Measurements from ENCODE around the gene NOL3.

The NOL3 gene

GRCh38 chr16:67191411-67191994 lies 21.2 kb downstream of the NOL3 start:
- DNase-seq: no peak
- no peaks in the 10 kb centered on the region for H3K27me3 ChIP-seq
- H3K27ac ChIP-seq: peak overlapping the region in 1 of 2 donors; percentile 75
- no peak for TF ChIP-seq CTCF (IDR thresholded peaks at IDR 0.05)
- H3K9me3 ChIP-seq: no peaks in the 10 kb centered on the region
- intact Hi-C loops (cut with DNase I; ENCODE audit: low total_unique reads): no loop called here
- peak overlapping the region; percentile 68 to 87 for H3K4me3 ChIP-seq
- peaks cover 12 to 28% (median 22%) of the 10 kb centered on the region in 4 donors for H3K4me1 ChIP-seq
- peaks cover 22 to 36% (median 30%) of the 10 kb centered on the region in 3 donors for H3K36me3 ChIP-seq

DNA sequence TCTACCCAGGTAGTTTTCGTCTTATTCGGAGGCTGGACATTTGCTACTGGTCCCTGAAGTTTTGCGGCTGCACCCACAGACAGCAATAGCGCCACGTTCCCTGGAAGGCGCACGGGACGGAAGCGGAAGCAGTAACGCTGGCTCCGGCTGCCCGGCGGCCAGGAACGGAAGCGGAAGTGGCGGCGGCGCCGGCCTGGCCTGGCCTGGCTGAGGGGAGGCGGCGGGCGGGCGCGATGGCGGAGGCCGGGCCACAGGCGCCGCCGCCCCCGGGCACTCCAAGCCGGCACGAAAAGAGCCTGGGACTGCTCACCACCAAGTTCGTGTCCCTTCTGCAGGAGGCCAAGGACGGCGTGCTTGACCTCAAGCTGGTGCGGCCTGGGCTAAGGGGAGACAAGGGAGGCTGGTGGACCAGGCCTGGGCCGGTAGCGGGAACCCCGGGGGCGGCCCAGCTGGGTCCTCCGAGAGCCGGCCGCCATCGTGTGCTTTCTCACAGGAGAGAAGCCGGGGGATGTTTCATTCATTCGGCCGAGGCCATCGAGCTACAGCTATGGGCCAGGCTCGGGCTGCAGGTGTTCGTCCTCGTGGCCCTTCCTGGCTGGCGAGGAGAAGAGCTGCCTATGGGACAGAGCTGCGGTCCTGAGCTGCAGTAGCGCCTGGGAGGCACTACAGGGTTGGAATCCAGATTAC lies 21.8 kb downstream of the NOL3 start, which contains the start of gene E2F4:
Gene E2F4 (plus strand): TSS at position 161 of the 687 bp plus-strand sequence. CDS start 73 bp downstream, at position 234.
- no peaks in the 10 kb centered on the region for H3K9me3 ChIP-seq
- H3K4me1 ChIP-seq: peaks cover 12 to 28% (median 22%) of the 10 kb centered on the region in 4 donors
- intact Hi-C loops (cut with DNase I; ENCODE audit: low total_unique reads): no loop called here
- H3K27ac ChIP-seq: peak within 1 kb of the TSS; percentile 66 to 75
- H3K36me3 ChIP-seq: peaks cover 28 to 42% (median 36%) of the 10 kb centered on the region in 3 donors
- H3K4me3 ChIP-seq: peak within 1 kb of the TSS; percentile 68 to 87
- no peak for TF ChIP-seq CTCF (IDR thresholded peaks at IDR 0.05)
- H3K27me3 ChIP-seq: no peaks in the 10 kb centered on the region
- DNase-seq: peak; percentile 88 to 94

GRCh38 chr16:67192781-67193361 lies 22.5 kb downstream of the NOL3 start:
- intact Hi-C loops (cut with DNase I; ENCODE audit: low total_unique reads): no loop called here
- peaks cover 36 to 50% (median 43%) of the 10 kb centered on the region in 3 donors for H3K36me3 ChIP-seq

GRCh38 chr16:67193536-67193935 lies 23.2 kb downstream of the NOL3 start:
- no peaks in the 10 kb centered on the region for H3K27me3 ChIP-seq
- H3K27ac ChIP-seq: peak overlapping the region in 1 of 2 donors; percentile 75
- intact Hi-C loops (cut with DNase I; ENCODE audit: low total_unique reads): no loop called here
- no peaks in the 10 kb centered on the region for H3K9me3 ChIP-seq
- peak overlapping the region; percentile 68 to 87 for H3K4me3 ChIP-seq
- no peak for DNase-seq
- peaks cover 41 to 56% (median 46%) of the 10 kb centered on the region in 3 donors for H3K36me3 ChIP-seq
- H3K4me1 ChIP-seq: peaks cover 12 to 35% (median 25%) of the 10 kb centered on the region in 4 donors
- no peak for TF ChIP-seq CTCF (IDR thresholded peaks at IDR 0.05)

More at GRCh38 chr16:67192781-67193361, 22.5 kb downstream of the NOL3 start:
- H3K4me3 ChIP-seq: peak overlapping the region; percentile 68 to 87
- no peaks in the 10 kb centered on the region for H3K27me3 ChIP-seq
- DNase-seq: no peak
- TF ChIP-seq CTCF (IDR thresholded peaks at IDR 0.05): no peak
- H3K27ac ChIP-seq: peak overlapping the region; percentile 66 to 75
- H3K4me1 ChIP-seq: peaks cover 12 to 29% (median 22%) of the 10 kb centered on the region in 4 donors
- no peaks in the 10 kb centered on the region for H3K9me3 ChIP-seq

DNA sequence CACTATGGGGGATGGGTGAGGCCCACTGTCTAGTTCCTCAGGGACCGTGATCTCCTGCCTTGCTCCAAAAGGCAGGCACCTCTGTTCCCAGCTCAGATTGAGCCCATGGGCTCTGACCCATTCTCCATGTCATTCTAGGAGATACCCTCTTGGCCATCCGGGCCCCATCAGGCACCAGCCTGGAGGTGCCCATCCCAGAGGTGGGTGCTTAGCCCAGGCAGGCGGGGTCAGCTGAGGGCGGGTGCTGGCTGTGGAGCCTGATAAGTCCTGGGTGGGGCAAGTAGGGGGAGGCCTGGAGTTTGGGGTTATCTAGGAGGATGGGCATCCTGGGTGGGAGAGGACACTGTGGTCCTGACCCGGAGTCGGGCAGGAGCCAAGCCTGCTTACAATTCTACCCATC lies 23.9 kb downstream of the NOL3 start:
- Histone ChIP-seq H3K4me1 (peaks cover 12 to 42% (median 25%) of the 10 kb centered on the region in 4 donors), H3K36me3 (peaks cover 41 to 57% (median 46%) of the 10 kb centered on the region in 3 donors), H3K4me3 (no peak overlapping the region), H3K27ac (no peak overlapping the region), H3K27me3 (no peaks in the 10 kb centered on the region), H3K9me3 (no peaks in the 10 kb centered on the region)
- intact Hi-C loops (cut with DNase I; ENCODE audit: low total_unique reads): no loop called here
- TF ChIP-seq CTCF (IDR thresholded peaks at IDR 0.05): no peak
- no peak for DNase-seq

Data from tibial artery (tissue), 4 donors.